GM23338 (cell line): ENCODE measurements around the gene DUSP7. TPM values are rescaled to one million over a fixed set of nuclear protein-coding genes. Genes with fewer than 3 reads are reported as not detected.

Experiments
- ATAC-seq: fragments of 200-7000 bp; cut with Tn5 transposase; 3 replicates; pipeline ENCODE4 v1.9.1; 2020
- DNase-seq: peaks from one replicate; pipeline ENCODE4 v3.0.0-alpha.2; 2015; ENCODE audit warnings: low spot score
- H2AFZ ChIP-seq: fragments of 200-600 bp; sonication (generic); 2 replicates; pipeline ENCODE4 v1.8.0; 2016; ENCODE audit warnings: antibody characterized with exemption, mild to moderate bottlenecking, moderate library complexity
- H3F3A ChIP-seq: fragments of 200-600 bp; sonication (generic); replicated peaks from 2 replicates; pipeline ENCODE4 v1.8.0; 2017; ENCODE audit warnings: antibody characterized with exemption, mixed run types, low read depth
- H3K27ac ChIP-seq: fragments of 200-600 bp; sonication (generic); 2 replicates; pipeline ENCODE4 v1.6.1; 2016; ENCODE audit warnings: low read depth
- H3K27me3 ChIP-seq: fragments of 200-600 bp; sonication (generic); 2 replicates; pipeline ENCODE4 v1.8.0; 2016; ENCODE audit warnings: mild to moderate bottlenecking, mixed run types, moderate library complexity; ENCODE audit not compliant: insufficient read depth
- H3K36me3 ChIP-seq: fragments of 200-600 bp; sonication (generic); 2 replicates; pipeline ENCODE4 v1.8.0; 2016; ENCODE audit warnings: mild to moderate bottlenecking; ENCODE audit not compliant: insufficient read depth
- H3K4me1 ChIP-seq: fragments of 200-600 bp; sonication (generic); 2 replicates; pipeline ENCODE4 v1.8.0; 2016; ENCODE audit warnings: mild to moderate bottlenecking, moderate library complexity; ENCODE audit not compliant: insufficient read depth
- H3K4me2 ChIP-seq: fragments of 200-600 bp; sonication (generic); 2 replicates; pipeline ENCODE4 v1.7.1; 2017; ENCODE audit warnings: mixed run types
- H3K4me3 ChIP-seq: fragments of 200-600 bp; sonication (generic); 2 replicates; pipeline ENCODE4 v1.6.1; 2016; ENCODE audit warnings: mixed run types
- H3K79me2 ChIP-seq: fragments of 200-600 bp; sonication (generic); replicated peaks from 2 replicates; pipeline ENCODE4 v1.8.0; 2017; ENCODE audit warnings: mild to moderate bottlenecking; ENCODE audit not compliant: insufficient read depth
- H3K9me2 ChIP-seq: fragments of 200-600 bp; sonication (generic); 2 replicates; pipeline ENCODE4 v1.8.0; 2017; ENCODE audit not compliant: insufficient read depth
- H4K20me1 ChIP-seq: fragments of 200-600 bp; sonication (generic); replicated peaks from 2 replicates; pipeline ENCODE4 v1.8.0; 2017; ENCODE audit warnings: mild to moderate bottlenecking; ENCODE audit not compliant: insufficient read depth
- H3K27ac Mint-ChIP-seq: 2 replicates; pipeline ENCODE4 v1.8.0; 2020; ENCODE audit warnings: inconsistent platforms, mild to moderate bottlenecking, moderate library complexity, mixed read lengths
- H3K27me3 Mint-ChIP-seq: 3 replicates; pipeline ENCODE4 v1.8.0; 2022; ENCODE audit warnings: low read depth, mild to moderate bottlenecking, moderate library complexity, mixed read lengths, inconsistent platforms; ENCODE audit not compliant: insufficient read depth, poor library complexity
- H3K36me3 Mint-ChIP-seq: 3 replicates; pipeline ENCODE4 v1.8.0; 2021; ENCODE audit warnings: low read depth, mild to moderate bottlenecking, inconsistent platforms, moderate library complexity, mixed read lengths
- H3K4me1 Mint-ChIP-seq: 3 replicates; pipeline ENCODE4 v1.8.0; 2020; ENCODE audit warnings: mild to moderate bottlenecking, inconsistent platforms, mixed read lengths
- H3K4me3 Mint-ChIP-seq: 3 replicates; pipeline ENCODE4 v1.8.0; 2021; ENCODE audit warnings: moderate library complexity, mild to moderate bottlenecking, inconsistent platforms, mixed read lengths
- H3K9me3 Mint-ChIP-seq: 3 replicates; pipeline ENCODE4 v1.8.0; 2020; ENCODE audit warnings: moderate library complexity, mild to moderate bottlenecking, inconsistent platforms, mixed read lengths
- POLR2AphosphoS5 ChIP-seq: IDR thresholded peaks from 2 replicates; pipeline ENCODE4 v1.6.1; 2016; ENCODE audit warnings: antibody characterized with exemption, low read depth
- polyA plus RNA-seq: library from polyadenylated mRNA; unstranded; fragments of >200 nt; fragmentation: Nextera tagmentation; extraction: Ambion mirVana; gene quantifications from 2 replicates; pipeline ENCODE4 v1.2.1, GENCODE V29; 2016
- total RNA-seq: library from RNA; depleted of rRNA; stranded (reverse); fragments of >200 nt; shearing (Covaris generic); gene quantifications from 2 replicates; pipeline ENCODE4 v1.2.3, GENCODE V29; 2014
- TF ChIP-seq, protein P1 (sequence below): fragments of 250-450 bp; sonication (Bioruptor Pico); IDR thresholded peaks from 2 replicates; pipeline ENCODE4 v1.5.0; 2020; ENCODE audit warnings: mild to moderate bottlenecking, moderate library complexity
- TF ChIP-seq, protein P2 (sequence below), 2 experiments: fragments of 200-600 bp in 1 of 2; sonication (generic) in 1 of 2; conservative IDR thresholded peaks; 2 replicates each; pipeline versions ENCODE4 v1.5.1 to v1.6.1; 2016 to 2017; ENCODE audit warnings: antibody characterized with exemption in 2 of 2, low read depth in 2 of 2, mild to moderate bottlenecking in 2 of 2, moderate library complexity in 1 of 2
- TF ChIP-seq, protein P3 (sequence below): IDR thresholded peaks from one replicate; pipeline ENCODE4 v1.6.1; 2018; ENCODE audit warnings: antibody characterized with exemption; ENCODE audit not compliant: unreplicated experiment

The DUSP7 gene
- total and polyA plus RNA-seq, 2 experiments from 2014 or later, result 5.6 to 14.7 TPM

DNA sequence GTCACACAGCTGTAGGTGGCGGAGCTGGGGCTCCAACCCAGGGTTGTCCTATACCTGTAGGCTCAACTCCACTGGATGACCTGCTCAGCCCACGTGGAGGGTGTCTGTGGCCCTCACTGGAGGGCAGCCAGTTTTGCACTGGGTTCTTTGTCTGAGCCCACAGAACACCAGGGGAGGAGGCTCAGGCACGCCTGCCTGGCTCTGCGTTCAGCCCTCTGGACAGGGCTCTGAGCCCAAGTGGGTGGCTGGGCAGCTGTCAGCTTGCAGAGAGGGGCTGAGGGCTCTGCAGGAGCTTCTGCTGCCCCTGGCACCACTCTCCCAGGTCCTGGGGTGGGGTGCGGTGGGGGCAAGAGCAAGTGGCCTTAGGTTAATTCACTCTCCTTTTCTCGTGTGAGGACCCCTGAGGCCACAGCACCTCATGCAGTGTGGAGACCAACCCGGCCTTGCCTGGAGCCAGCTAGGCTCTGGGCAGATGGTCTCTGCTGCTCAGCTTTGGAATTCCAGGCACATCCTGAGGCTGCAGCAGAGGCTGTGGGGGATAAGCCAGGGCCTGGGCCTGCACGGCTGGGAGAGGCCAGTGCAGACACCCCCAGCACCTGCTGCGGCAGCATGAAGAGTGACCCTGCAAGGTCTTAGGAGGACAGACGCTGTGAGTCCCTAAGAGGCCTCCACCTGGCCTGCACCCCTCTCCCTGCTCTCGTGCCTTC lies 23.5 kb downstream of the DUSP7 start (continued):
- TF ChIP-seq, protein P1, sequence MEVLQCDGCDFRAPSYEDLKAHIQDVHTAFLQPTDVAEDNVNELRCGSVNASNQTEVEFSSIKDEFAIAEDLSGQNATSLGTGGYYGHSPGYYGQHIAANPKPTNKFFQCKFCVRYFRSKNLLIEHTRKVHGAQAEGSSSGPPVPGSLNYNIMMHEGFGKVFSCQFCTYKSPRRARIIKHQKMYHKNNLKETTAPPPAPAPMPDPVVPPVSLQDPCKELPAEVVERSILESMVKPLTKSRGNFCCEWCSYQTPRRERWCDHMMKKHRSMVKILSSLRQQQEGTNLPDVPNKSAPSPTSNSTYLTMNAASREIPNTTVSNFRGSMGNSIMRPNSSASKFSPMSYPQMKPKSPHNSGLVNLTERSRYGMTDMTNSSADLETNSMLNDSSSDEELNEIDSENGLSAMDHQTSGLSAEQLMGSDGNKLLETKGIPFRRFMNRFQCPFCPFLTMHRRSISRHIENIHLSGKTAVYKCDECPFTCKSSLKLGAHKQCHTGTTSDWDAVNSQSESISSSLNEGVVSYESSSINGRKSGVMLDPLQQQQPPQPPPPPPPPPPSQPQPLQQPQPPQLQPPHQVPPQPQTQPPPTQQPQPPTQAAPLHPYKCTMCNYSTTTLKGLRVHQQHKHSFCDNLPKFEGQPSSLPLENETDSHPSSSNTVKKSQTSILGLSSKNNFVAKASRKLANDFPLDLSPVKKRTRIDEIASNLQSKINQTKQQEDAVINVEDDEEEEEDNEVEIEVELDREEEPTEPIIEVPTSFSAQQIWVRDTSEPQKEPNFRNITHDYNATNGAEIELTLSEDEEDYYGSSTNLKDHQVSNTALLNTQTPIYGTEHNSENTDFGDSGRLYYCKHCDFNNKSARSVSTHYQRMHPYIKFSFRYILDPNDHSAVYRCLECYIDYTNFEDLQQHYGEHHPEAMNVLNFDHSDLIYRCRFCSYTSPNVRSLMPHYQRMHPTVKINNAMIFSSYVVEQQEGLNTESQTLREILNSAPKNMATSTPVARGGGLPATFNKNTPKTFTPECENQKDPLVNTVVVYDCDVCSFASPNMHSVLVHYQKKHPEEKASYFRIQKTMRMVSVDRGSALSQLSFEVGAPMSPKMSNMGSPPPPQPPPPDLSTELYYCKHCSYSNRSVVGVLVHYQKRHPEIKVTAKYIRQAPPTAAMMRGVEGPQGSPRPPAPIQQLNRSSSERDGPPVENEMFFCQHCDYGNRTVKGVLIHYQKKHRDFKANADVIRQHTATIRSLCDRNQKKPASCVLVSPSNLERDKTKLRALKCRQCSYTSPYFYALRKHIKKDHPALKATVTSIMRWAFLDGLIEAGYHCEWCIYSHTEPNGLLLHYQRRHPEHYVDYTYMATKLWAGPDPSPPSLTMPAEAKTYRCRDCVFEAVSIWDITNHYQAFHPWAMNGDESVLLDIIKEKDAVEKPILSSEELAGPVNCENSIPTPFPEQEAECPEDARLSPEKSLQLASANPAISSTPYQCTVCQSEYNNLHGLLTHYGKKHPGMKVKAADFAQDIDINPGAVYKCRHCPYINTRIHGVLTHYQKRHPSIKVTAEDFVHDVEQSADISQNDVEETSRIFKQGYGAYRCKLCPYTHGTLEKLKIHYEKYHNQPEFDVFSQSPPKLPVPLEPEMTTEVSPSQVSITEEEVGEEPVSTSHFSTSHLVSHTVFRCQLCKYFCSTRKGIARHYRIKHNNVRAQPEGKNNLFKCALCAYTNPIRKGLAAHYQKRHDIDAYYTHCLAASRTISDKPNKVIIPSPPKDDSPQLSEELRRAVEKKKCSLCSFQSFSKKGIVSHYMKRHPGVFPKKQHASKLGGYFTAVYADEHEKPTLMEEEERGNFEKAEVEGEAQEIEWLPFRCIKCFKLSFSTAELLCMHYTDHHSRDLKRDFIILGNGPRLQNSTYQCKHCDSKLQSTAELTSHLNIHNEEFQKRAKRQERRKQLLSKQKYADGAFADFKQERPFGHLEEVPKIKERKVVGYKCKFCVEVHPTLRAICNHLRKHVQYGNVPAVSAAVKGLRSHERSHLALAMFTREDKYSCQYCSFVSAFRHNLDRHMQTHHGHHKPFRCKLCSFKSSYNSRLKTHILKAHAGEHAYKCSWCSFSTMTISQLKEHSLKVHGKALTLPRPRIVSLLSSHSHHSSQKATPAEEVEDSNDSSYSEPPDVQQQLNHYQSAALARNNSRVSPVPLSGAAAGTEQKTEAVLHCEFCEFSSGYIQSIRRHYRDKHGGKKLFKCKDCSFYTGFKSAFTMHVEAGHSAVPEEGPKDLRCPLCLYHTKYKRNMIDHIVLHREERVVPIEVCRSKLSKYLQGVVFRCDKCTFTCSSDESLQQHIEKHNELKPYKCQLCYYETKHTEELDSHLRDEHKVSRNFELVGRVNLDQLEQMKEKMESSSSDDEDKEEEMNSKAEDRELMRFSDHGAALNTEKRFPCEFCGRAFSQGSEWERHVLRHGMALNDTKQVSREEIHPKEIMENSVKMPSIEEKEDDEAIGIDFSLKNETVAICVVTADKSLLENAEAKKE (CRISPR knock-in tag), result no peak

DNA sequence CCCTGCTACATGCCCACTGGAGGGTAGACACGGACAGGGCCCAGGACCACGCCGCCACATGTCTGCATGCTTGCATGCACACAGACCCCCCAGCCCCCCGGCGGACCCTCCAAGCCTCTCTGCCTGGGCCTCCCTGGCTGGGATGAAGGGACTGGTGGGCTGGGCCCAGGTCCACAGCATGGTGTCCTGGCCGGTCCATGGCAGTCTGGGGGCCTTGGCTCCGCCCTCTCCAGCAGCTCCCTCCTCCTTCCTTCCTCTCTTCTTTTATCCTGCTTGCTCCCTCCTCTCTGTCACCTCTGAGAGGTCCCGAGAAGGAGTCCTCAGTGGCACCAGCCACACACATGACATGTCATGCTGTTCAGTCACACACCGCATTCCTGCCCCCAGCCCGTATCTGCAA lies 24.5 kb downstream of the DUSP7 start:
- H4K20me1 ChIP-seq, result no peaks in the 10 kb centered on the region
- Mint-ChIP-seq H3K4me1 (peaks cover 4% of the 10 kb centered on the region), H3K9me3 (no peaks in the 10 kb centered on the region), H3K27me3 (peaks cover 11% of the 10 kb centered on the region), H3K36me3 (no peaks in the 10 kb centered on the region), H3K4me3 (no peak overlapping the region), H3K27ac (no peak overlapping the region)
- no peaks in the 10 kb centered on the region for H3K27me3 ChIP-seq
- no peak overlapping the region for H2AFZ ChIP-seq
- no peak for DNase-seq
- TF ChIP-seq, protein P2, sequence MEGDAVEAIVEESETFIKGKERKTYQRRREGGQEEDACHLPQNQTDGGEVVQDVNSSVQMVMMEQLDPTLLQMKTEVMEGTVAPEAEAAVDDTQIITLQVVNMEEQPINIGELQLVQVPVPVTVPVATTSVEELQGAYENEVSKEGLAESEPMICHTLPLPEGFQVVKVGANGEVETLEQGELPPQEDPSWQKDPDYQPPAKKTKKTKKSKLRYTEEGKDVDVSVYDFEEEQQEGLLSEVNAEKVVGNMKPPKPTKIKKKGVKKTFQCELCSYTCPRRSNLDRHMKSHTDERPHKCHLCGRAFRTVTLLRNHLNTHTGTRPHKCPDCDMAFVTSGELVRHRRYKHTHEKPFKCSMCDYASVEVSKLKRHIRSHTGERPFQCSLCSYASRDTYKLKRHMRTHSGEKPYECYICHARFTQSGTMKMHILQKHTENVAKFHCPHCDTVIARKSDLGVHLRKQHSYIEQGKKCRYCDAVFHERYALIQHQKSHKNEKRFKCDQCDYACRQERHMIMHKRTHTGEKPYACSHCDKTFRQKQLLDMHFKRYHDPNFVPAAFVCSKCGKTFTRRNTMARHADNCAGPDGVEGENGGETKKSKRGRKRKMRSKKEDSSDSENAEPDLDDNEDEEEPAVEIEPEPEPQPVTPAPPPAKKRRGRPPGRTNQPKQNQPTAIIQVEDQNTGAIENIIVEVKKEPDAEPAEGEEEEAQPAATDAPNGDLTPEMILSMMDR (conservative IDR thresholded peaks at IDR 0.05; ENCODE audit: low read depth in 2 of 2), result no peak
- no peak for TF ChIP-seq POLR2AphosphoS5
- TF ChIP-seq, protein P3, sequence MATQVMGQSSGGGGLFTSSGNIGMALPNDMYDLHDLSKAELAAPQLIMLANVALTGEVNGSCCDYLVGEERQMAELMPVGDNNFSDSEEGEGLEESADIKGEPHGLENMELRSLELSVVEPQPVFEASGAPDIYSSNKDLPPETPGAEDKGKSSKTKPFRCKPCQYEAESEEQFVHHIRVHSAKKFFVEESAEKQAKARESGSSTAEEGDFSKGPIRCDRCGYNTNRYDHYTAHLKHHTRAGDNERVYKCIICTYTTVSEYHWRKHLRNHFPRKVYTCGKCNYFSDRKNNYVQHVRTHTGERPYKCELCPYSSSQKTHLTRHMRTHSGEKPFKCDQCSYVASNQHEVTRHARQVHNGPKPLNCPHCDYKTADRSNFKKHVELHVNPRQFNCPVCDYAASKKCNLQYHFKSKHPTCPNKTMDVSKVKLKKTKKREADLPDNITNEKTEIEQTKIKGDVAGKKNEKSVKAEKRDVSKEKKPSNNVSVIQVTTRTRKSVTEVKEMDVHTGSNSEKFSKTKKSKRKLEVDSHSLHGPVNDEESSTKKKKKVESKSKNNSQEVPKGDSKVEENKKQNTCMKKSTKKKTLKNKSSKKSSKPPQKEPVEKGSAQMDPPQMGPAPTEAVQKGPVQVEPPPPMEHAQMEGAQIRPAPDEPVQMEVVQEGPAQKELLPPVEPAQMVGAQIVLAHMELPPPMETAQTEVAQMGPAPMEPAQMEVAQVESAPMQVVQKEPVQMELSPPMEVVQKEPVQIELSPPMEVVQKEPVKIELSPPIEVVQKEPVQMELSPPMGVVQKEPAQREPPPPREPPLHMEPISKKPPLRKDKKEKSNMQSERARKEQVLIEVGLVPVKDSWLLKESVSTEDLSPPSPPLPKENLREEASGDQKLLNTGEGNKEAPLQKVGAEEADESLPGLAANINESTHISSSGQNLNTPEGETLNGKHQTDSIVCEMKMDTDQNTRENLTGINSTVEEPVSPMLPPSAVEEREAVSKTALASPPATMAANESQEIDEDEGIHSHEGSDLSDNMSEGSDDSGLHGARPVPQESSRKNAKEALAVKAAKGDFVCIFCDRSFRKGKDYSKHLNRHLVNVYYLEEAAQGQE, result no peak
- H3F3A ChIP-seq, result no peaks in the 10 kb centered on the region
- no peak overlapping the region for H3K27ac ChIP-seq
- no peaks in the 10 kb centered on the region for H3K79me2 ChIP-seq
- no peak overlapping the region for H3K4me3 ChIP-seq
- no peaks in the 10 kb centered on the region for H3K4me1 ChIP-seq
- no peaks in the 10 kb centered on the region for H3K9me2 ChIP-seq
- ATAC-seq, result peak; percentile 28
- H3K36me3 ChIP-seq, result no peaks in the 10 kb centered on the region
- no peak overlapping the region for H3K4me2 ChIP-seq
